ENCODE results near the gene FAM110A. TPM values are rescaled to one million over a fixed set of nuclear protein-coding genes. Genes with fewer than 3 reads are reported as not detected.

FAM110A gene
- total and polyA plus RNA-seq, 7 donors = 0.83 to 3.4 (median 2.4) TPM

- H3K27ac ChIP-seq = no peak overlapping the region
- DNase-seq (no peak), ATAC-seq (no peak)
- intact Hi-C loops (cut with DNase I) = loop anchor here in 1 of 2 donors (10.0 kb wide), 1 partner anchor 185 kb away; the partner anchor contains the start of gene SRXN1
- no peaks in the 10 kb centered on the region for H3K9me3 ChIP-seq
- no peak for TF ChIP-seq CTCF (IDR thresholded peaks at IDR 0.05)
- 74 to 93% (median 78%) methylated on average over 11 of the region's 11 CpGs for WGBS, 3 donors
- H3K4me1 ChIP-seq = peaks cover 34% of the 10 kb centered on the region
- H3K4me3 ChIP-seq = no peak overlapping the region
- peaks cover 0 to 4% (median 0%) of the 10 kb centered on the region in 3 donors for H3K27me3 ChIP-seq (ENCODE audit: insufficient read depth in 3 of 3, low read length in 2 of 3)
- H3K36me3 ChIP-seq (ENCODE audit: insufficient read depth in 1 of 2, low read depth in 1 of 2) = no peaks in the 10 kb centered on the region
Observed at GRCh38 chr20:839626-840025, 6.1 kb downstream of the FAM110A start.

- DNase-seq (no peak), ATAC-seq (no peak)
- intact Hi-C loops (cut with DNase I) = no loop called here
- Histone ChIP-seq H3K27me3 (ENCODE audit: insufficient read depth in 3 of 3, low read length in 2 of 3) (peaks cover 0 to 4% (median 0%) of the 10 kb centered on the region in 3 donors), H3K4me3 (no peak overlapping the region), H3K9me3 (no peaks in the 10 kb centered on the region), H3K36me3 (ENCODE audit: insufficient read depth in 1 of 2, low read depth in 1 of 2) (no peaks in the 10 kb centered on the region), H3K27ac (no peak overlapping the region), H3K4me1 (peaks cover 25% of the 10 kb centered on the region)
- TF ChIP-seq CTCF (IDR thresholded peaks at IDR 0.05) = no peak
- WGBS, 3 donors = 91 to 95% (median 92%) methylated on average over 7 of the region's 7 CpGs
Observed at GRCh38 chr20:840503-840857, 7.0 kb downstream of the FAM110A start.

GRCh38 chr20:840858-841567 is 7.5 kb downstream of the FAM110A start:
- 40 to 42% (median 41%) methylated on average over 57 to 59 of the region's 59 CpGs for WGBS, 3 donors

GRCh38 chr20:841568-842546 is 8.3 kb downstream of the FAM110A start:
- DNase-seq = no peak

More at GRCh38 chr20:840858-841567, 7.5 kb downstream of the FAM110A start:
- Histone ChIP-seq H3K27ac (no peak overlapping the region), H3K4me1 (peaks cover 21% of the 10 kb centered on the region), H3K9me3 (no peaks in the 10 kb centered on the region), H3K4me3 (peak overlapping the region; percentile 43), H3K36me3 (ENCODE audit: insufficient read depth in 1 of 2, low read depth in 1 of 2) (no peaks in the 10 kb centered on the region), H3K27me3 (ENCODE audit: insufficient read depth in 3 of 3, low read length in 2 of 3) (peaks cover 0 to 4% (median 0%) of the 10 kb centered on the region in 3 donors)
- ATAC-seq = no peak
- intact Hi-C loops (cut with DNase I) = no loop called here
- TF ChIP-seq CTCF (IDR thresholded peaks at IDR 0.05) = no peak
- peak in 1 of 2 donors; percentile 53 for DNase-seq

More at GRCh38 chr20:841568-842546, 8.3 kb downstream of the FAM110A start:
- no peak for ATAC-seq
- H3K27me3 ChIP-seq (ENCODE audit: insufficient read depth in 3 of 3, low read length in 2 of 3) = peaks cover 0 to 4% (median 0%) of the 10 kb centered on the region in 3 donors
- no peak for TF ChIP-seq CTCF (IDR thresholded peaks at IDR 0.05)
- WGBS, 3 donors = 57 to 65% (median 58%) methylated on average over 54 to 62 of the region's 62 CpGs
- no peaks in the 10 kb centered on the region for H3K9me3 ChIP-seq
- intact Hi-C loops (cut with DNase I) = no loop called here
- peak overlapping the region; percentile 22 for H3K4me3 ChIP-seq
- H3K27ac ChIP-seq = no peak overlapping the region
- H3K4me1 ChIP-seq = peaks cover 14% of the 10 kb centered on the region
- H3K36me3 ChIP-seq (ENCODE audit: insufficient read depth in 1 of 2, low read depth in 1 of 2) = no peaks in the 10 kb centered on the region
